GM21529 (cell line): ENCODE data around the gene EEF1AKMT4.

Experiments used
- ATAC-seq: cut with Tn5 transposase; IDR thresholded peaks from one replicate; pipeline ENCODE4 v1.9.1; 2021; ENCODE audit not compliant: unreplicated experiment

Gene EEF1AKMT4

DNA sequence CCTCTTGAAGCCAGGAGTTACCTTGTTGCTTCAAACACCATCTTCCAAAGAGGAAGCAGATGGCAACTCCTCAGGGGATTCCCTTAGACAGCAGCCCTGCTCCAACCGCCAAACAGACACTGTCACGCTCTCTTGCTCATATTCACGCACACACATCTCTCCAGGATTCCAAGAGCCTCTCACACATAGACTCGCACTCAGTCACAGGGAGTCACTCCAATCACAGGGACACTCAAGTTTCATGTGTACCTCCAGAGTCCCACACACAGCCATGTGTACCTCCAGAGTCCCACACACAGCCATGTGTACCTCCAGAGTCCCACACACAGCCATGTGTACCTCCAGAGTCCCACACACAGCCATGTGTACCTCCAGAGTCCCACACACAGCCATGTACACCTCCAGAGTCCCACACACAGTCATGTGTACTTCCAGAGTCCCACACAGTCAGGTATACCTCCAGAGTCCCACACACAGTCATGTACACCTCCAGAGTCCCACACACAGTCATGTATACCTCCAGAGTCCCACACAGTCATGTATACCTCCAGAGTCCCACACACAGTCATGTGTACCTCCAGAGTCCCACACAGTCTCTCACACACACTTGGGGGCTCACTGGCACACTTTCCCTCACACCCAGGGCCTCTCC lies 14.0 kb upstream of the EEF1AKMT4 start:
- ATAC-seq = no peak

- ATAC-seq = no peak
Measured at GRCh38 chr3:184236033-184236410, 13.4 kb upstream of the EEF1AKMT4 start.

DNA sequence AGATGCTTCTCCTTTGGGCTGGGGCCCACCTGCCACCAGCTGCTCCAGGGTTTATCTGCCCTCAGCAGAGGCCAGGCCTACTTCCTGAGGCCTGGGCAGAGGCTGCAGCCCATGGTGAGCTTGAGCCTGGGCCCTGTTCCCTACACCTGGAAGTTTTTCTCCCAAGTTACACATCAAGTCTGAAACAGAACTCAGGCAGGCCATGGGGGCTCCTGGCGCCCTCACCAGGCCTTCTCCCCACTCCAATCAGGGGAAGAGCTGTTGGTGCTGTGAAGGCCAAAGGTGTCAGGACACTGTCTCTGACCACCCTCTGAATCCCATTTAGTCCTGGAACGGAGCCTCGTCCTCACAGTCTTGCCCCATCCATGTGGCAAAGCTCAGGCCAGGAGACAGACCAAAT lies 12.8 kb upstream of the EEF1AKMT4 start:
- no peak for ATAC-seq

DNA sequence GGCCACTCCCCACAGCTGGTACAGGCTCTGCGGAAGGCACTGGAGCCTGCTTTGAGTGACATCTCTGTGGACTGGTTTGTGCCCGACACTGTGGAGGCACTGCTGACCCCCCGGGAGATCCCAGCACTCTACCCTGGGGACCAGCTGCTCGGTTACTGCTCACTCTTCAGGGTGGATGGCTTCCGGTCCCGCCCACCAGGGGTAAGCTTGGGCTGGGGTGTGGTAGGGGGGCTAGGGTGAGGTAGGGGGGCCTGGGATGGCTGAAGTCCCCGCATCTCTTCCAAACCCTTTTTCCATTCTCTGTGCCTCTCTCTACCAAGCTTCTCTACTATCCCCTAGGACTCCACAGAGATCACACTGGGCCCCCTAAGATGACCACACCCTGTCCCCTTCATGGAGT lies 12.3 kb upstream of the EEF1AKMT4 start:
- ATAC-seq = no peak

DNA sequence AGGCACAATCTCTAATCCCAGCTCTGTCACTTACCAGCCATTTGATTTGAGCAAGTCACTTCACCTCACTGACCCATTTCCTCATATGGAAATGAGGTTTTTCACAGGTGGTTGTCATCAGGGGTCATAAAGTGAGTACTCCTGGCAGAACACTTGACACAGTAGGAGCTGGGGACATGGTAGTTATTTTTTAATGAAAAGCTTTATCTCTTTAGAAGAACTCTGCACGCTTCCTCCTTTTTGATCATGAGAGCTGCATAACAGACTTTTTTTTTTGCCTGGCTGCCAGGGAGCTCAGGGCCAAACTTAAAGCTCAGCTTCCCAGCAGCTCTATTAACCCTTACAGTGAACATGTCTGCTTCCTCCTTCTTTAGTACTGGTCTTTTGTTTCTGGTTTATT lies 11.7 kb upstream of the EEF1AKMT4 start:
- no peak for ATAC-seq

- ATAC-seq = no peak
Measured at GRCh38 chr3:184238246-184238818, 11.1 kb upstream of the EEF1AKMT4 start.

DNA sequence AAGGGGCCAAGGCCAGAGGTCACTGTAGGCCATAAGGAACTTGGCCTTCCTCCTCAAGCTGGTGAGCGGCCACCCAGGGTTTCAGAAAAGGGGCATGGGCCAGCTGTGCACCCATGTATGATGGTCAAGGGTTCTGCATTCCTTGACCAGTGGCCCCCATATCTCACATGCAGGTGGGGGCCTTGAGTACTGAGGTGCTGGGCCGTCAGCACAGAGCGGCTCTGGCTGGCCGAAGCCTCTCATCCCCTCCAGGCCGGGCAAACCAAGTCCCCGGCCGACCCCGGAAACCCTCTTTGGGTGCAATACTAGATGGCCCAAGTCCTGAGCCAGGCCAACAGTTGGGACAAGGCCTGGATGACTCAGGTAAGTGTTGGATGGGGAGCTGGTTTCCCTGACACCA lies 10.3 kb upstream of the EEF1AKMT4 start:
- no peak for ATAC-seq

DNA sequence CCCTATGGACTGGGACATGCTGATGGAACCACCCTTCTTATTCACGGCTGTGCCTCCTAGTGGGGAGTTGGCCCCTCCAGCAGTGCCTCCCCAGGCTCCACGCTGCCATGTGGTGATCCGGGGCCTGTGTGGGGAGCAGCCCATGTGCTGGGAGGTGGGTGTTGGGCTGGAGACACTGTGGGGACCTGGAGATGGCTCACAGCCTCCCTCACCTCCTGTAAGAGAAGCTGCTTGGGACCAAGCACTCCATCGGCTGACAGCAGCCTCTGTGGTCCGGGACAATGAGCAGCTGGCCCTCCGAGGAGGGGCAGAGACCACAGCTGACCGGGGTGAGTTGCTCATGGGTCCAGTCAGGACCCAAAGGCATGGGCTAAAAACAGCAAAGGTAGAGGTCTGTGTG lies 9.8 kb upstream of the EEF1AKMT4 start:
- no peak for ATAC-seq

DNA sequence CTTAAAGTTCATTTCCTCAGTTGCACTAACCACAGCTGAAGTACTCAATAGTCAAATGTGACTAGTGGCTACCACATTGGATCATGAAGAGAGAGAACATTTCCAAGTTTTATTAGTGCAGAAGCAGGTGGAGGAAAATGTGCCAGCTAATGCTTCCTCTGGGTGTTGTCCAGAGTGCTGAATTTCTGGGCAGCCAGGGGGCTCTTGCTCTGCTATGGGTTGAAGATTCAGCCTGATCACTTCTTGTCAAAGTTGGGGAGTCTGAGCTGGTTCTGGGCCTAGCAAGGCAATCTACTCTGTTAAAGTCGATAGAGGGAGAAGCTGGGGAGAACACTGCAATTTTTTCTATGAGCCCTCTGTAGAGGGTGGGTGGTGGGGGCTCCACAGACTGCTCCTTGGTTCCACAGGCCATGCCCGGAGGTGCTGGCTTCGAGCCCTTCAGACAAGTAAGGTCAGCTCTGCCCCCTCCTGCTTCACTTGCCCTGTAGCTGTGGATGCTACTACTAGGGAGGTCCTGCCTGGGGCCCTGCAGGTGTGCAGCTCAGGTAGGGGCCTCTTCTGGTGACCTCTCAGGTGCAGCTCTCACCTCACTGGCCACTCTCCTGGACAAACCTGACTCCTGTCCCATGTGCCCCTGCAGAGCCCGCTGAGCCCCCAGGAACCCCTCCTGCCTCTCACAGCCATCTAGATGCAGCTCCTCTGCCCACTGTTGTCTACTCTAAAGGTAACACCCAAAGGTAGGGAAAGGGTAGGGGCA lies 8.9 kb upstream of the EEF1AKMT4 start:
- ATAC-seq = no peak

DNA sequence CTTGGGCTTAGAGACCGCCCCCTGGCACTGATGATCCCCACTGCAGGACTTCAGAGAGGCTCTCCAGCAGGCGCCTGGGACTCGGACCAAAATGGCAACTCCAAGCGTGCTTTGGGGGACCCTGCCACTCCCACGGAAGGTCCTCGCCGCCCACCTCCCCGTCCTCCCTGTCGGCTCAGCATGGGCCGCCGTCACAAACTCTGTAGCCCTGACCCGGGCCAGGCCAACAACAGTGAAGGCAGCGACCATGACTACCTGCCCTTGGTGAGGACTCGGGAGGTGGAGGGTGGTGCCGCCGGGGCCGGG lies 8.4 kb upstream of the EEF1AKMT4 start:
- ATAC-seq = no peak

DNA sequence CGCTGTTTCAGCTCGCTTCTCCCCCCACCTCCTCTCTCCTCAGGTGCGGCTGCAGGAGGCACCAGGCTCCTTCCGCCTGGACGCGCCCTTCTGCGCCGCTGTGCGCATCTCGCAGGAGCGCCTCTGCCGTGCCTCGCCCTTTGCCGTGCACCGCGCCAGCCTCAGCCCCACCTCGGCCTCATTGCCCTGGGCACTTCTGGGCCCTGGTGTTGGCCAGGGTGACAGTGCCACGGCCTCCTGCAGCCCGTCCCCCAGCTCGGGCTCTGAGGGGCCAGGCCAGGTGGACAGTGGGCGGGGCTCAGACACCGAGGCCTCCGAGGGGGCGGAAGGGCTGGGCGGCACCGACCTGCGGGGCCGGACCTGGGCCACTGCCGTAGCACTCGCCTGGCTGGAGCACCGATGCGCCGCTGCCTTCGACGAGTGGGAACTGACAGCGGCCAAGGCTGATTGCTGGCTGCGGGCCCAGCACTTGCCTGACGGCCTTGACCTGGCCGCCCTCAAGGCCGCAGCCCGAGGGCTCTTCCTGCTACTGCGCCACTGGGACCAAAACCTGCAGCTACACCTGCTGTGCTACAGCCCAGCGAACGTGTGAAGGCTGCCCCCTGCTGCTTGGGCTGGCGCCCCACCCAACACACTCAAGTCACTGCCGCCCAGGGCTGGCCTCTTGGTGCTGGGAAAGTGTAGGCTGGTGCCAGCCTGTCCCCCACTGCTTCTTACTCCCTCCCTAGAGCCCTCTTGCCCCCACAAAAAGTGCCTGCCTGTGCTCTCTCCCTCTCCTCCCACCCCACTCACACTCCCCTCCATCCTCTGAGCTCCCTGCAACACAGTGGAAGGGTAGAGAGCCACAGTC lies 7.8 kb upstream of the EEF1AKMT4 start:
- ATAC-seq = no peak

DNA sequence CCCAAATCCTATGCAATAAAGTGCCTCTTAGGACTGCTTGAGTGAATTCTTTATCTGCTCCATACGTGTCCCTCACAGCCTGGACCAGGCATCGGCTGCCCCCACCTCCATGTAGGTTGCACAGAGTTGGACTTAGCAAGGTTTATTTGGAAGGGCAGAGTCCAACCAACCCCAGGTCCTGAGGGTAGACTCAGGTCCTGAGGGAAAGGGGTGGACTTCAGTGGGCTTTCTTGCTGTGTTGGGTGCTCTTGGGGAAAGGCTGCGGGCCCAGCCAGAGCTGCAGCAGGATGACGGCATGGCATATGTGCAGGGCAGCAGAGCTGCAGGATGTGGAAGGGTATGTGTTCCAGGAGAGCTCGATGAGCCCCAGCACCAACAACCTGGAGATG lies 7.2 kb upstream of the EEF1AKMT4 start:
- ATAC-seq = no peak

DNA sequence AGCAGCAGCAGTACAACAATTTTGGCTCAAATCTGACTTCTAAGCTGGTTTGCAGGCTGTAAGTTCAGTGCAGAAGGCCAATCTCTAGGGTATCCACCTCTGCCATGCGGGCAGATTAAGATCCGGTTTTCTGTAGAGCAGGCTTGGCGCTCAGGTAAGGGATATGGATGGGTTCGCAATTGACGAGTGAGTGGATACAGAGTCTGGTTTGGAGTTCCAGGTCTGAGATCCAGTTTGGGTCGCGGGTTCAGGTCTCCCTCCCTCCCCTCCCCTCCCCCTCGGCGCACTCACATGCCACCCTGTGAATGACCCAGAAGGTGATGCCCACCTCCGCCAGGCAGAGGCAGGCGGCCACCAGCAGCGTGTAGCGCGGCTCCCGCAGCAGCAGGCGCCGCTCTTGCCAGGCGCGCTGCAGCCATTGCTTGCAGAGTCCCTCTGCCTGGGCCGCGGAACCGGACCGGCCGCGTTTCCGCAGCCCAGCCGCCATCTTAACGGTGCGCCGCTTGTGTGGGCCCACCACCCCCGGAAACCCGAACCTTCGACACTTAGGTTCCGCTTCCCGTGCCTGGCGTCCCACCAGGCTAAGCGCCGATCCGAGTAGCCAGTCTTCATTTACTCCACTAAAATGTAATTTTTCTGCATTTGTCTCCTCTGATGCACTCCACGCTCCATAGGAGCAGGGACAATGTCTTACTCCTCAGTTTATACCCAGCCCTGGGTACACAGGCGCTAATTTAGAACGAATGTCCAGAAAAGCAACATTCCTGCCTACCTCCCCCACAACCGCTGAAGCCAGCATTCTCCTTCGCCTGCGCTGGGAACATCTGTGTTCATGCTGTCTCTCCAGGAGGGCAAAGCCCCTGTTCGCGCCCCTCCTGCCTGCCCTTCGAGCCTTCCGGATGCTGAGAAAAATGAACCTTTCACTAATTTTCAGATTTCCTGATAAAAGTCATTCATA lies 739 bp upstream of the EEF1AKMT4 start, which contains the start of gene ALG3:
ALG3 (minus strand) TSS at position 509 of the 958 bp plus-strand sequence; CDS start at position 487, 22 bp downstream.
- peak; percentile 36 for ATAC-seq

DNA sequence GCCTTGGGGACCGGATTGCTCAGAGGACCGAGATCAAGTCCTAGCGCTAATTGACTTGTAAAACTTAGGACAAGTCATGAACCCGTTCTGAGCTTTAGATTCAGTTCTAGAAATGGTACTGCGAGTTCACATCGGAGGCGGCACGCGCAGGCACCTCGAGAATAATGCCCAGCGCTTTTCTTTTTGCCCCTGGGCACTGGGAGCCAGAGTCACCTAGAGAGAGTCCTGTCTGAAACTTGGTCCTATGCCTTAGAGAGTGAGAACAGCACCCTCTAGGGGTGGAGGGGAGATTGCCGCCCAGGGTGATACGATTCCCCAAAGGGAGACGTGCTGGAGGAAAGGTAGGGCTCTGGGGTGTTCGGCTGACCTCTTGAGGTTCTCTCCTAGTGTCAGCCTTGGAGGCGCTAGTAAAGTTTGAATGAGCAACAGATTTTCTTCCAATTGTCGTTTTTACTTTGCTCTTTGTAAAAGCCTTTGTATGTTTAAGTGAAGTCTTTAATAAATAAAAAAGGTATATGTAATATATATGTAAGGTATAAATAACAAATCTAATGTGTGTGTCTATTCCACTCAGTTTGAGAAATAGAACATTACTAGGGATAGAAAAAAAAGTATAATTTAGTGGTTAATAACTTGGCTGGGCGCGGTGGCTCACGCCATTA lies 826 bp downstream of the EEF1AKMT4 start:
- peak; percentile 71 for ATAC-seq

- ATAC-seq = no peak
Measured at GRCh38 chr3:184255291-184256039, 6.0 kb downstream of the EEF1AKMT4 start.

- no peak for ATAC-seq
Measured at GRCh38 chr3:184257083-184257915, 7.8 kb downstream of the EEF1AKMT4 start.

GRCh38 chr3:184258926-184259325 lies 9.5 kb downstream of the EEF1AKMT4 start:
- ATAC-seq = no peak

- ATAC-seq = no peak
Measured at GRCh38 chr3:184259396-184259877, 10.0 kb downstream of the EEF1AKMT4 start.
